OCI-M2 (cell line): ENCODE results near the gene MOCS3.
A peak's percentile ranks its signal among the peaks of the same experiment; 100 is the strongest.
"Not testable (repeated sequence)": the region's sequence is repeated elsewhere in the genome, so short reads cannot be mapped to it uniquely, and the experiment has no call there.

Experiments used
- DNase-seq: peaks from one replicate; lab custom pipeline; 2025; ENCODE audit not compliant: unreplicated experiment; lab: John Stamatoyannopoulos, UW

Gene MOCS3

DNA sequence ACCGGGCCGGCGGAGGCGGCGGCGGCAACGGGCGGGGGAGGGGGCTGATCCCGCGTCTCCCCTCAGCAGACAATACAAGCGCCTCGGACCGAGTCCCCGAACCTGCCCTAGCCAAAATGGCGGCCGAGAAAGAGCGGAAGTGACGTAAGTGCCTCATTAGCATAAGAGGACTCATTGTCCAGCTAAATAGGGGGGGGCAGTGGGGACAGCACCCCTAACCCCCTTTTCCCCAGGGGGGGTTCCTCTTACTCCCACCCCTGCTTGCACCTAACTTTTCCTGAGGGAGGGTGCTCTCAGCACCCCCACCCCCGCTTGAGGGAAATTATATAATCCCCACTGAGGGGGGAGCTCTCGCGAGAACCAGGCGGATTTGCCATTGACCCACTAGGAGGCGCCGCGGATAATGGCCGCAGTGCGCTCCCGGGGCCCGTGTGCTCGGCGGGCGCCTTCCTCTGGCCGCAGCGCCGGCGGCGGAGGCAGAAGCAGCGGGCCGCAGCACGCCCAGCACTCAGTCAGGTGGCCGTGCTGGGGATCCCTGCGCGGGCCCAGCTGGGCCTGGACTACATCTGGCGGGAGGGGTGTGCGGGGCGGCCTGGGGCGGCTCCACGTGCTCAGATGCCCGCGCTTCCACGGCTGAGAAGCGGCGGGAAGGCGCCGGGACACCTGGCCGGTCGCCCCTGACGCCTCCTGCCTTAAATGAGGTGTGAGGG lies 27.2 kb upstream of the MOCS3 start, which contains the start of gene ADNP:
Gene ADNP (minus strand): TSS at position 132 of the 710 bp plus-strand sequence. CDS start 27,441 bp downstream, outside the sequence.
- peak; percentile 88 for DNase-seq

DNA sequence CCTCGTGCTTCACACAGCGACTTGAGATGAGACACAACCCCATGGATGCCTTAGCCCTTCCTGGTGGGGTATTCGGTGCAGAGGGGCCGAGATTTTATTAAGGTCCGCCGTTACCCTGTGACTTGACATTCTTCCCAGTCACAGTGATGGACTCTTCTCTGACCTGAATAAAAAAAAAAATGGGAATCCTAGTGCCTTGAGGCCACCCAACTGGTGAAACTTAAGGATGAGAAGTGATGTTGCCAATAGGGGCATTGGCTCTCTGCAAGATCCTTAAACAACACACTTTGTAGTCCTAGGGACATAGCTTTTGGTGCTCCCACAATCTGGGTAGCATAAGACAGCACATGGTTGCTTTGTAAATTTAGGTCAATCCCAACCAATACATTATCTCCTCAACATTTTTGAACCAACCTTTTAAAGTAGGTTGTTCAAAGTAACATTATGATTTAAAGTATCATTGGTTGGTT lies 26.6 kb upstream of the MOCS3 start:
- DNase-seq, result no peak

DNA sequence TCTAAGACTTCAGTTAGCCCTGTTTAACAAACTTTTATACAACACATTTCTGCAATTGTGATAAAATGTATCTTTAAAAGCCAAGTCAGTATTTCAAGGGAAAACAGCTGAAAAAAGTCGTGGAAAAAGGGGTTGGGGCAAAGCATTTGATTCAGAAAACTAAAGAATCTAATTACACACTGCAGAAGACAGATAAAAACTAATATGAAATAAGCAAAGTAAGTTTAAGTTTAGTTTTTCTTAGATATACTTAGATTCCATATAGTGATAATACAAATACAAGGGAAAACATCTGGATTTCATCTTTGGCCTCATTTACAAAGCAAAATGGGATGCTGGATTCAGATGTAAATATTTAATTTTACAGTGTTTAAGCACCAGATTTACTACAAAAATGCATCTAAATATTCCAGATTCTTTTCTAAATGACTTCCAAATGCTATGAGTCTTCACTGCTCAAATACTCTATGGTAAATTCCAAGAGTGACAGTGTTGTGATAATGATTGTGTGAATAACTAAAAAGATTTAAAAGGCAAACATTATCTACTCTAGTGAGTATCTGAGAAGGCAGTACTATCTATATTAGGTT lies 25.8 kb upstream of the MOCS3 start:
- DNase-seq, result no peak

GRCh38 chr20:50933589-50933988 lies 25.0 kb upstream of the MOCS3 start:
- DNase-seq, result no peak

- no peak for DNase-seq
These were observed 15.5 kb upstream of the MOCS3 start for GRCh38 chr20:50943069-50943468.

DNA sequence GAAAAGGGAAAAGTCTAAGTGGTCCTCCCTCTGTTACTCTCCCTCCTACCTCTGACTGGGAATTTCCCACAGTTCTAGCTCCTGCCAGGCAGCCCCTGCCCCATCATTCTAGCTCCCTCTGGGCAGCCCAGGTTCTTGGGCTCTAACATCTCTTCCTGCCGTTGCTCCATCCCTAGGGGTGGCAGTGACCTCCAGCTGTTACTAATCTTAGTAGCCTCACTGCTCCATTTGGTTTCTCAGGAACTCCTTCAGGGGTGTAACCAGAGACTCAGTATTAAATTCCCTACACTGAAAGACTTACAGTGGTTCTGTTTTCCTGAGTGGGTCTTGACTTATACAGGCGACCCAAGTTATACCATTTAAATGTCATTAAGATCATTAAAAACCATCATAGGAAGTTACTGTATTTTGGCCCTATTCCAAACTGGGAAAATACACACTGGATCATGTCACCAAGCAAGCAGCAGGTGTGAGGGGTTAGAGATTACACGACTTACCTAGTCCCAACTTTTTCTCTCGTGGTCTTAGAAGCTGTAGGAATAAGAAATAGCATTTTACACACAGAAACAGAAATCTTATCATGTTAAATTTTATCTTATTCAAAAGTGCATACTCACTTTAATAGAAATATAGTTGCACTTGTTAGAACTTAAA lies 10.4 kb upstream of the MOCS3 start:
- no peak for DNase-seq

DNA sequence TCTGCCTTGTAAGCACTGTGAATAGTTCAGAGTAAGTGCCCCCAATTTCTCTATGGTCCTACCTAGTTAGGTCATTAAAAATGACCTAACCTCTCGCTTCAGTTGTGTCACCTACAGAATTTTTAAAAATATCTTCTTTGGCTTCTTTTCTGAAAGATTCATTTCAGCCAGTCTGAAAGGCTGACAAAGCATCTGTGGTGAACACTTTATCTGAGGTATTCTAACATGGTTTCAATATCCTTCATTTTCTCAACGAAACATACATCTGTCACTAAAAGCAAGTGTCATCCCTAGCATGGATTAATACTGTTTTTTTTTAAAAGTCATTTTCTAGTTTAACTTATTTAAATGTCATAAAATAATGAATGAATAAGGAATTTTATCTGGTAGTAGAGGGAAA lies 5.4 kb upstream of the MOCS3 start:
- DNase-seq, result no peak

DNA sequence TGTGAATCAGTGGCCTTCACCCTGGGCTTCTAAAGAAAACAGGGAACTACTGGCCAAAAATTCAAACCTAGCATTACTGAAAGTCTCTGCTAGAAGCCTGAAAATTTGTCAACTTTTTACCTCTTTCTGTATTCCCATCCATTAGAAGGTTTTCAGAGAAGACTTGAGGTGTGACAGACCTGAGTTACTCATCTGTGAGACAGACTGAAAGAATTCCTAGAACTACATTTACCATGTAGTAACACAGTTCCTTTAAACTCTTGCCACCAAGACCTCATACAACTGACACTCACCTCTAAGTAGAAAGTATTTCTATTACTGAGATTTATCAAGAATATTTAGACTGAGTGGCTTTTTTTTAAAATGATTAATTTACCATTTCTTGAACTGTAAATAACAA lies 4.8 kb upstream of the MOCS3 start:
- DNase-seq, result no peak

- no peak for DNase-seq
These were observed 1.3 kb upstream of the MOCS3 start for GRCh38 chr20:50957276-50957675.

DNA sequence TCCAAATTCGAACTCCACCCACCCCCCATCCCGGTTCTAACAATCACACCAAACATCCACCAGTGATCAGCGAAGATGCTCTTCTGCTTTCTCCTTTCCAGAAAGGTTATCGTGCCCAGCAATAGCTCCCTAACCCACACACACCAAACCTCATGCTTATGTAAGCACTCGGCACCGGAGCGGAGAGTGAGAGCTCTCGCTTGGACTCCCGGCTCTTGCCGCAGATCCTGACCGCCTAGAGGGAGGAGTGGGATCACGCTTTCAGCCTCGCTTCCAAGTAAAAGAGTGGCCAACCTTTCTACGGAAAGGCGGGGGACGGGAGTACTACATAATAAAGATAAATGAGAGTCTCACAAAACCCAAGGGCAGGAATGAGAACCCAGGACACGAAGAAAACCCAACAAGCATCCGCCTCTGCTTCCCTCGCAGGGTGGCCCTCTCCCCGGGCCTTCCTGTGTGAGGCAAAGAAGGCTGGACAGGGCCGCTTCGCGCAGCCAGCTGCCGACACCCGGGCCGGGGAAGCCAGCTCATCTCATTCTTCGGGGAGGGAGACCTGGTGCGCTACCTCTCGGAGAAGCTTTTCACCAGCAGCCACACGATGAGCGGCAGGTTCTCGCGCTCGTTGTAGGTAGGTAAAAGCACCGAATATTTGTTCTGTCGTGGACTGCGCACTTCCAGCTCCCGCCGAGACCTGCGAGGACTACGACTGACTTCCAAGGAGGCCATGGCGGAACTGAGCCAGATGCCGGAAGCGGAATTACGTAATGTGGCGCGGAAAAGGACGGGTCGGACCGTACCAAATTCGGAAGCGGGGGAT lies 612 bp upstream of the MOCS3 start, which contains the start of gene DPM1:
Gene DPM1 (minus strand): TSS at position 735 of the 817 bp plus-strand sequence. CDS start 9 bp downstream, at position 726.
- no peak for DNase-seq

GRCh38 chr20:50959543-50960126 lies 1.0 kb downstream of the MOCS3 start:
- DNase-seq, result no peak

DNA sequence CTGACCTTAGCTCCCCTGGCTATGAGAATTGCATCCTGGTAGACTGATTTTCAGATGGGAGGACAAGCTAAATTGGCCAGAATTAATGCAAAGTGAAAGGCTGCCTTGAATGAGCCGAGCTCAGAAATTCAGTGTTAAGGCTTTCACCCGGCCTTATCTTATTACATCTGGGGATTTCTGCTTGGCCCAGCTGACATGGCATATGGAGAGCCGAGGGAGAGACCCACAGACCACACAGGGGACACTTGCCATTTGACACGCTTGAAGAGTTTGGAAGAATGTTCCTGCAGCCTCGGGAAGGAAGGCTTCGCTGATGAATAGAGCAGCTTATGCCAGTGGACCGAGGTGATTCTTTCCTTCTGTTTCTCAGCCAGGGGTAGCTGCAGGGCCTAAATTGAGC lies 9.0 kb downstream of the MOCS3 start:
- no peak for DNase-seq

DNA sequence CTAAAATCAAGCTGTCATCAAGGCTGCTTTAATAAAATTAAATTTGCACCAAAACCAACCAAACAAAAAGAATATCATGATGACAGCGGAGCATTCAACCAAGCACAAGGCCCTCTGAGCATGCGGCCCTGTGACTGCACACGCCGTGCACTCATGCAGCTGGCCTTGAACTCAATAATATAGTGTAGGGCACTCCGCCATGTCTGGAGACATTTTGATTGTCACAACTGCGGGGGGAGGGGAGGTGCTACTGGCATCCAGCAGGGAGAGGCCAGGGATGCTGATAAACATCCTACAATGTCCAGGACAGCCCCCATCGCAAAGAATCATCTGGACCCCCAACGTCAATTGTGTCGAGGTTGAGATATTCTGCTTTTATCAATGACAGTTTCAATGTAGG lies 9.7 kb downstream of the MOCS3 start:
- DNase-seq, result no peak

- no peak for DNase-seq
These were observed 10.8 kb downstream of the MOCS3 start for GRCh38 chr20:50969435-50969834.

DNA sequence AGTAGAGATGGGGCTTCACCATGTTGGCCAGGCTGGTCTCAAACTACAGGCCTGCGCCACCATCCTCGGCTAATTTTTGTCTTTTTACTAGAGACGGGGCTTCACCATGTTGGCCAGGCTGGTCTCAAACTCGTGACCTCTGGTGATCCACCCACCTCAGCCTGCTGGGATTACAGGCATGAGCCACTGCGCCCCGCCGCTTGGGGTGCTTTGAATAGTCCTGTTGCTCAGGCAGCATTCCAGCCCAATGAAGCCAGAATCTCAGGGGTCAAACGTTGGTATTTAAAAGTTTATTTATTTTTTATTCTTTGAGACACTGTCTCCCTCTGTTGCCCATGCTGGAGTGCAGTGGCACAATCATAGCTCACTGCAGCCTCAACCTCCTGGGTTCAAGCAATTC lies 11.3 kb downstream of the MOCS3 start:
- DNase-seq, result no peak

- no peak for DNase-seq
These were observed 17.2 kb downstream of the MOCS3 start for GRCh38 chr20:50975701-50976330.

DNA sequence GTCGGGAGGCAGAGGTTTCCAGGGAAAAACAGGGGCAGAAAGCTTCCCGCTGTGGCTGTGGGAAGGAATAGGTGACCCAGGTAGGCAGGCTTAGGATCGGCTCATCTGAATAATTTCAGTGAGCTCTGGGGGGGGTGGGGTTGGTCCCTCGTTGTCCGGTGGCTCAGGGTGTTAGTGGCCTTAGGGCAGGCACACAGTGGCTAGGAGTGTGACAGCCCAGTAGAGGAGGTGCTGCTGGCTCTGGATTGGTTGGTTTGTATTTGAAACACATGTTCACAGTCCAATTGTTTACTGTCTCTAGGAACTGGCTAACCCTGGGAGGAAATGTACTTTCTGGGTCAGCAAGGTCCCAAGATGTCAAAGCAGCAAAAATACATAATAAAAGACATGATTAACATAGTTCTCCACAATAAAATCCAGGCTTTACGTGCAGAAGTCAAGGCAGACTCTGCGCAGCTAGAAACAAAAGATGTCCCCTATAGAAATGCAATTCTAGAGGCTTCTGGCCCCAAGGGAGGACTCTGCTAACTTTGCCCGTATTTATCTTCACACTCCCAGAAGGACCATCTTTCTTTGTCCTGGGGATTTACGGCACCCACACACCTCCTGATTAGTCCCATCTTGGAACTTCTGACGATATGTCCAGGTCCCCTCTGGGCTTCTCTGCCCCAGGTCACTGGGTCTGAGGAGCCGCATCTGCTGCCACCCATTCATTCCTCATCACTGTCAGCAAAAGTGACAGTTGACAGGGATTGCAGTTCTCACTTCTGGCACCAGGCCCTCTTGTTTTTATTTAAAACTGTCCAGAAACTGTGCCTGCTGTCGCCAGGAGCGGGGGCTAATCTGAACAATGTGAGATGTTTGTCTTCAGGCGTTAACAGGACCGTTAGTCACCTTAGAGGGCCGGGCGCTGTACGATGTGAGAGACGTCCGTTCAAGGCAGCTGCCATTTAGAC lies 18.7 kb downstream of the MOCS3 start:
- DNase-seq, result no peak

DNA sequence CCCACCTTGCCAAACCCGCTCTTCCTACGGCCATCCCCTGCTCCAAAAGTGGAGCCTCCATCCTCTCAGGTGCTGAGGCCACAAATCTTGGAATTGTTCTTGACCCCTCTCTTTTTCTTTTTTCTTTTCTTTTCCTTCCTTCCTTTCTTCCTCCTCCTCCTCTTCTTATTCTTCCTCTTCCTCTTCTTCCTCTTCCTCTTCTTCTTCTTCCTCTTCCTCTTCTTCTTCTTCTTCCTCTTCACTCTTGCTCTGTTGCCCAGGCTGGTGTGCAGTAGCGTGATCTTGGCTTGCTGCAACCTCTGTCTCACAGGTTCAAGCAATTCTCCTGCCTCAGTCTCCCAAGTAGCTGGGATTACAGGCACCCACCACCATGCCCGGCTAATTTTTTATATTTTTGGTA lies 19.9 kb downstream of the MOCS3 start:
- not testable (repeated sequence) for DNase-seq

DNA sequence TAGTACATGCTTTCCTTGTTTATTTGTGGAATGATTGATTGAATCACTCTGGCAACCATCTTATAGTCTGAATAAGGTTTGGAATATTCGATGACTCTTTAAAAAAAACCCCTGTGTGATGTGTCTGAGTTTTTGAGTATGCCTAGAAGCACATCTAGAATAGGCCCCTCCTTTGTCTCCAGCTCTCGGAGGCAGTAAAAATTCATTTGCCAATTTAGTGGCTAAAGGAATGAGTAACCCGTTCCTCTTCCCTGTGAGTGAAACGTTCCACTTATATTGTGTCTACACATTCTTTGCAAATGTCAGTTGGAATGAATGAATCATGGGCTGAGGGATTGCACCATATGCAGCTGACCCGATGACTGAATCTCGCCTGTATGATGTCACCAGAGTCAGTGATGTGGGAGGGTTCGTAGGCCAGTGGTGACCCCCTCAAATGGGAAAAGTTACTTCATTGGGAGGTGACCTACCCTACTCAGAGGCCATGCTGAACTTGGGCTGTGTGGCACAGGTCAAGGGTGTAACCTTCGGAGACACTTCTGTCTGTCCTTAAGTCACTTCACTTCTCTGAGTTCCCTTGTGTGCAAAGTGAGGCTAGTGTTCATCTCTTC lies 21.6 kb downstream of the MOCS3 start:
- no peak for DNase-seq
